ENCODE data around the gene TOR2A. TPM values are rescaled to one million over a fixed set of nuclear protein-coding genes. Genes with fewer than 3 reads are reported as not detected.

Gene TOR2A
- total RNA-seq, 1 donor: 4.7 TPM

- no peak overlapping the region for H3K4me3 ChIP-seq (ENCODE audit: insufficient read depth, low read length)
- H3K4me1 ChIP-seq (ENCODE audit: insufficient read depth, low read length): peaks cover 10% of the 10 kb centered on the region
- H3K27me3 ChIP-seq (ENCODE audit: insufficient read depth, low read length): no peaks in the 10 kb centered on the region
- H4K20me1 ChIP-seq (ENCODE audit: insufficient read depth, low read length): no peaks in the 10 kb centered on the region
- no peak overlapping the region for H3K27ac ChIP-seq (ENCODE audit: low read depth, low read length)
- H3K4me2 ChIP-seq (ENCODE audit: insufficient read depth, low read length): no peak overlapping the region
- H3K79me2 ChIP-seq (ENCODE audit: insufficient read depth, low read length): peaks cover 4% of the 10 kb centered on the region
- no peak overlapping the region for H2AFZ ChIP-seq (ENCODE audit: low read length)
- DNase-seq (ENCODE audit: insufficient read length, low spot score, missing footprints): no peak
- peaks cover 6% of the 10 kb centered on the region for H3K36me3 ChIP-seq (ENCODE audit: insufficient read depth, low read length)
- no peaks in the 10 kb centered on the region for H3K9me3 ChIP-seq (ENCODE audit: low read depth, low read length)
- TF ChIP-seq CTCF (IDR thresholded peaks at IDR 0.05; ENCODE audit: extremely low read depth, low read depth, low read length): no peak
Measured at GRCh38 chr9:127731938-127732337, 3.2 kb downstream of the TOR2A start.

GRCh38 chr9:127730799-127731410 lies 4.2 kb downstream of the TOR2A start:
- H2AFZ ChIP-seq (ENCODE audit: low read length): no peak overlapping the region
- no peaks in the 10 kb centered on the region for H3K27me3 ChIP-seq (ENCODE audit: insufficient read depth, low read length)
- H3K4me1 ChIP-seq (ENCODE audit: insufficient read depth, low read length): peaks cover 10% of the 10 kb centered on the region
- DNase-seq (ENCODE audit: insufficient read length, low spot score, missing footprints): no peak
- peaks cover 4% of the 10 kb centered on the region for H3K79me2 ChIP-seq (ENCODE audit: insufficient read depth, low read length)
- H3K36me3 ChIP-seq (ENCODE audit: insufficient read depth, low read length): peaks cover 6% of the 10 kb centered on the region
- no peak overlapping the region for H3K4me2 ChIP-seq (ENCODE audit: insufficient read depth, low read length)
- H3K27ac ChIP-seq (ENCODE audit: low read depth, low read length): no peak overlapping the region
- no peak for TF ChIP-seq CTCF (IDR thresholded peaks at IDR 0.05; ENCODE audit: extremely low read depth, low read depth, low read length)
- H3K4me3 ChIP-seq (ENCODE audit: insufficient read depth, low read length): no peak overlapping the region
- H4K20me1 ChIP-seq (ENCODE audit: insufficient read depth, low read length): no peaks in the 10 kb centered on the region
- no peaks in the 10 kb centered on the region for H3K9me3 ChIP-seq (ENCODE audit: low read depth, low read length)

GRCh38 chr9:127730262-127730661 lies 4.8 kb downstream of the TOR2A start:
- TF ChIP-seq CTCF (IDR thresholded peaks at IDR 0.05; ENCODE audit: extremely low read depth, low read depth, low read length): no peak
- Histone ChIP-seq H3K79me2 (ENCODE audit: insufficient read depth, low read length) (peaks cover 4% of the 10 kb centered on the region), H3K27me3 (ENCODE audit: insufficient read depth, low read length) (no peaks in the 10 kb centered on the region), H3K27ac (ENCODE audit: low read depth, low read length) (no peak overlapping the region), H3K36me3 (ENCODE audit: insufficient read depth, low read length) (peaks cover 6% of the 10 kb centered on the region), H3K4me3 (ENCODE audit: insufficient read depth, low read length) (no peak overlapping the region), H3K9me3 (ENCODE audit: low read depth, low read length) (no peaks in the 10 kb centered on the region), H2AFZ (ENCODE audit: low read length) (no peak overlapping the region), H3K4me1 (ENCODE audit: insufficient read depth, low read length) (peaks cover 6% of the 10 kb centered on the region), H3K4me2 (ENCODE audit: insufficient read depth, low read length) (no peak overlapping the region), H4K20me1 (ENCODE audit: insufficient read depth, low read length) (no peaks in the 10 kb centered on the region)
- no peak for DNase-seq (ENCODE audit: insufficient read length, low spot score, missing footprints)

- H3K4me3 ChIP-seq (ENCODE audit: insufficient read depth, low read length): no peak overlapping the region
- H2AFZ ChIP-seq (ENCODE audit: low read length): no peak overlapping the region
- H3K36me3 ChIP-seq (ENCODE audit: insufficient read depth, low read length): peaks cover 6% of the 10 kb centered on the region
- H3K4me2 ChIP-seq (ENCODE audit: insufficient read depth, low read length): no peak overlapping the region
- peaks cover 6% of the 10 kb centered on the region for H3K4me1 ChIP-seq (ENCODE audit: insufficient read depth, low read length)
- no peaks in the 10 kb centered on the region for H3K27me3 ChIP-seq (ENCODE audit: insufficient read depth, low read length)
- DNase-seq (ENCODE audit: insufficient read length, low spot score, missing footprints): no peak
- no peaks in the 10 kb centered on the region for H4K20me1 ChIP-seq (ENCODE audit: insufficient read depth, low read length)
- TF ChIP-seq CTCF (IDR thresholded peaks at IDR 0.05; ENCODE audit: extremely low read depth, low read depth, low read length): no peak
- peaks cover 4% of the 10 kb centered on the region for H3K79me2 ChIP-seq (ENCODE audit: insufficient read depth, low read length)
- H3K27ac ChIP-seq (ENCODE audit: low read depth, low read length): no peak overlapping the region
- no peaks in the 10 kb centered on the region for H3K9me3 ChIP-seq (ENCODE audit: low read depth, low read length)
Measured at GRCh38 chr9:127729522-127730256, 5.4 kb downstream of the TOR2A start.

All from osteoblast (primary cell).